Mucosa of rectum (tissue), 2 donors: ENCODE data around the gene STK24.

ENCODE experiments used
- H3K27ac ChIP-seq, 2 donors: one replicate each; pipeline ENCODE4 v1.7.0; 2013; ENCODE audit warnings: inconsistent platforms in 2 of 2, low read depth in 2 of 2, low read length in 2 of 2
- H3K27me3 ChIP-seq, 2 donors: one replicate each; pipeline ENCODE4 v1.7.0; 2013; ENCODE audit warnings: low read length in 2 of 2; ENCODE audit not compliant: control insufficient read depth in 2 of 2, insufficient read depth in 2 of 2
- H3K36me3 ChIP-seq, 2 donors: one replicate each; pipeline ENCODE4 v1.7.0; 2013; ENCODE audit warnings: low read length in 2 of 2; ENCODE audit not compliant: control insufficient read depth in 2 of 2, insufficient read depth in 2 of 2
- H3K4me1 ChIP-seq, 2 donors: one replicate each; pipeline ENCODE4 v1.7.0; 2013; ENCODE audit warnings: low read length in 2 of 2, mild to moderate bottlenecking in 1 of 2; ENCODE audit not compliant: control insufficient read depth in 2 of 2, insufficient read depth in 2 of 2
- H3K4me3 ChIP-seq, 2 donors: one replicate each; pipeline ENCODE4 v1.7.0; 2013; ENCODE audit warnings: low read length in 2 of 2
- H3K9ac ChIP-seq, 2 donors: one replicate each; pipeline ENCODE4 v1.7.0; 2013; ENCODE audit warnings: low read length in 2 of 2, low read depth in 1 of 2, mild to moderate bottlenecking in 1 of 2
- H3K9me3 ChIP-seq, 2 donors: one replicate each; pipeline ENCODE4 v1.7.0; 2013; ENCODE audit warnings: low read length in 2 of 2; ENCODE audit not compliant: control insufficient read depth in 2 of 2
- donor health status: healthy.
- donor health status: Normal muscosa, but diverticular disease.

Gene STK24

GRCh38 chr13:98487016-98487415, 89.9 kb downstream of the STK24 start:
- peaks cover 56 to 63% of the 10 kb centered on the region in 2 donors for H3K4me1 ChIP-seq
- H3K27ac ChIP-seq: no peak overlapping the region
- H3K4me3 ChIP-seq: no peak overlapping the region
- no peaks in the 10 kb centered on the region for H3K27me3 ChIP-seq
- H3K9ac ChIP-seq: no peak overlapping the region
- H3K9me3 ChIP-seq: no peaks in the 10 kb centered on the region
- no peaks in the 10 kb centered on the region for H3K36me3 ChIP-seq

- H3K36me3 ChIP-seq: no peaks in the 10 kb centered on the region
- H3K27ac ChIP-seq: no peak overlapping the region
- no peaks in the 10 kb centered on the region for H3K9me3 ChIP-seq
- no peak overlapping the region for H3K4me3 ChIP-seq
- no peaks in the 10 kb centered on the region for H3K27me3 ChIP-seq
- no peak overlapping the region for H3K9ac ChIP-seq
- H3K4me1 ChIP-seq: peaks cover 56 to 68% of the 10 kb centered on the region in 2 donors
Observed at GRCh38 chr13:98486412-98486811, 90.5 kb downstream of the STK24 start.

GRCh38 chr13:98485561-98485960, 91.3 kb downstream of the STK24 start:
- peaks cover 0 to 7% of the 10 kb centered on the region in 2 donors for H3K36me3 ChIP-seq
- peak overlapping the region in 1 of 2 donors; percentile 1 for H3K9ac ChIP-seq
- no peaks in the 10 kb centered on the region for H3K9me3 ChIP-seq
- H3K27ac ChIP-seq: peak overlapping the region; percentile 77 to 92
- H3K4me3 ChIP-seq: no peak overlapping the region
- H3K4me1 ChIP-seq: peaks cover 50 to 70% of the 10 kb centered on the region in 2 donors
- H3K27me3 ChIP-seq: no peaks in the 10 kb centered on the region

- no peaks in the 10 kb centered on the region for H3K9me3 ChIP-seq
- H3K27me3 ChIP-seq: no peaks in the 10 kb centered on the region
- peaks cover 43 to 60% of the 10 kb centered on the region in 2 donors for H3K4me1 ChIP-seq
- H3K27ac ChIP-seq: peak overlapping the region; percentile 77 to 92
- H3K36me3 ChIP-seq: peaks cover 0 to 7% of the 10 kb centered on the region in 2 donors
- H3K4me3 ChIP-seq: peak overlapping the region; percentile 41 to 53
- peak overlapping the region; percentile 68 to 74 for H3K9ac ChIP-seq
Observed at GRCh38 chr13:98484289-98485219, 92.4 kb downstream of the STK24 start.

- peak overlapping the region; percentile 68 to 74 for H3K9ac ChIP-seq
- peak overlapping the region; percentile 41 to 53 for H3K4me3 ChIP-seq
- peak overlapping the region; percentile 77 to 92 for H3K27ac ChIP-seq
- peaks cover 0 to 7% of the 10 kb centered on the region in 2 donors for H3K36me3 ChIP-seq
- H3K4me1 ChIP-seq: peaks cover 43 to 60% of the 10 kb centered on the region in 2 donors
- H3K27me3 ChIP-seq: no peaks in the 10 kb centered on the region
- H3K9me3 ChIP-seq: no peaks in the 10 kb centered on the region
Observed at GRCh38 chr13:98483601-98484288, 93.2 kb downstream of the STK24 start.

- Histone ChIP-seq H3K36me3 (peaks cover 0 to 7% of the 10 kb centered on the region in 2 donors), H3K4me1 (peaks cover 48 to 60% of the 10 kb centered on the region in 2 donors), H3K9ac (peak overlapping the region; percentile 10 to 52), H3K4me3 (peak overlapping the region; percentile 4 to 26), H3K27me3 (no peaks in the 10 kb centered on the region), H3K9me3 (no peaks in the 10 kb centered on the region), H3K27ac (peak overlapping the region; percentile 77 to 92)
Observed at GRCh38 chr13:98482476-98483444, 94.1 kb downstream of the STK24 start.

- no peaks in the 10 kb centered on the region for H3K27me3 ChIP-seq
- no peak overlapping the region for H3K9ac ChIP-seq
- no peaks in the 10 kb centered on the region for H3K9me3 ChIP-seq
- peaks cover 0 to 7% of the 10 kb centered on the region in 2 donors for H3K36me3 ChIP-seq
- peaks cover 48 to 52% of the 10 kb centered on the region in 2 donors for H3K4me1 ChIP-seq
- H3K27ac ChIP-seq: peak overlapping the region; percentile 11 to 62
- no peak overlapping the region for H3K4me3 ChIP-seq
Observed at GRCh38 chr13:98480915-98481877, 95.7 kb downstream of the STK24 start.

- H3K9me3 ChIP-seq: no peaks in the 10 kb centered on the region
- H3K9ac ChIP-seq: no peak overlapping the region
- H3K27ac ChIP-seq: no peak overlapping the region
- H3K36me3 ChIP-seq: peaks cover 4 to 12% of the 10 kb centered on the region in 2 donors
- H3K4me1 ChIP-seq: peaks cover 35 to 39% of the 10 kb centered on the region in 2 donors
- no peaks in the 10 kb centered on the region for H3K27me3 ChIP-seq
- no peak overlapping the region for H3K4me3 ChIP-seq
Observed at GRCh38 chr13:98479496-98480003, 97.4 kb downstream of the STK24 start.
